T47D (cell line): ENCODE data around the gene NME1.
"Not testable (repeated sequence)": the region's sequence is repeated elsewhere in the genome, so short reads cannot be mapped to it uniquely, and the experiment has no call there.

Experiments
- DNase-seq, 2 experiments: peaks; one replicate each; pipeline versions ENCODE4 v3.0.0 to v3.0.0-alpha.2; 2011 to 2012; ENCODE audit warnings: low read depth in 1 of 2, low spot score in 1 of 2
- JUND ChIP-seq: IDR thresholded peaks from 2 replicates; pipeline ENCODE4 v1.6.1; 2012; ENCODE audit warnings: low read depth
- in situ Hi-C: cut with HindIII; loops from 2 replicates; pipeline ENCODE4 v1.10.0; 2016; ENCODE audit warnings: low sequenced_read_pairs, low pct_unique_long_range_greater_than_20kb

NME1 gene

GRCh38 chr17:51153210-51154072, at the start of gene NME1:
NME1 (plus strand) TSS chr17:51153559; CDS start chr17:51155655, 2,096 bp downstream.
- in situ Hi-C loops = no loop called here
- peak; percentile 93 to 100 for DNase-seq
- peak; percentile 38; the same call in 1 of the 2 replicates for TF ChIP-seq JUND

DNA sequence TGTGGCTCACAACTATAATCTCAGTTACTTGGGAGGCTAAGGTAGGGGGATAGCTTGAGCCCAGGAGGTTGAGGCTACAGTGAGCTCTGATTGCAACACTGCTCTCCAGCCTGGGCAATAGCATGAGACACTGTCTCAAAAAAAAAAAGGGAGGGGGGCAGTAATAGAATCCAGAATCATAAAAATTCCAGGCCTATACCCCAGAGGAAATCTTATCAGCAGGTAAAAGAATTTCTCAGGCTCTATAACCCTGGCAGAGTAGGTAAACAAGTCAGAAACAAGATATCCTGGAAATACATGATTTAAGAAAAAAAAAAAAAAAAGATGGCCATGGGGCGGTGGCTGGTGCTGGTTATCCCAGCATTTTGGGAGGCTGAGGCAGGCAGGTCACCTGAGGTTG, 45.6 kb upstream of the NME1 start:
- TF ChIP-seq JUND = no peak
- DNase-seq = no peak
- in situ Hi-C loops = no loop called here

DNA sequence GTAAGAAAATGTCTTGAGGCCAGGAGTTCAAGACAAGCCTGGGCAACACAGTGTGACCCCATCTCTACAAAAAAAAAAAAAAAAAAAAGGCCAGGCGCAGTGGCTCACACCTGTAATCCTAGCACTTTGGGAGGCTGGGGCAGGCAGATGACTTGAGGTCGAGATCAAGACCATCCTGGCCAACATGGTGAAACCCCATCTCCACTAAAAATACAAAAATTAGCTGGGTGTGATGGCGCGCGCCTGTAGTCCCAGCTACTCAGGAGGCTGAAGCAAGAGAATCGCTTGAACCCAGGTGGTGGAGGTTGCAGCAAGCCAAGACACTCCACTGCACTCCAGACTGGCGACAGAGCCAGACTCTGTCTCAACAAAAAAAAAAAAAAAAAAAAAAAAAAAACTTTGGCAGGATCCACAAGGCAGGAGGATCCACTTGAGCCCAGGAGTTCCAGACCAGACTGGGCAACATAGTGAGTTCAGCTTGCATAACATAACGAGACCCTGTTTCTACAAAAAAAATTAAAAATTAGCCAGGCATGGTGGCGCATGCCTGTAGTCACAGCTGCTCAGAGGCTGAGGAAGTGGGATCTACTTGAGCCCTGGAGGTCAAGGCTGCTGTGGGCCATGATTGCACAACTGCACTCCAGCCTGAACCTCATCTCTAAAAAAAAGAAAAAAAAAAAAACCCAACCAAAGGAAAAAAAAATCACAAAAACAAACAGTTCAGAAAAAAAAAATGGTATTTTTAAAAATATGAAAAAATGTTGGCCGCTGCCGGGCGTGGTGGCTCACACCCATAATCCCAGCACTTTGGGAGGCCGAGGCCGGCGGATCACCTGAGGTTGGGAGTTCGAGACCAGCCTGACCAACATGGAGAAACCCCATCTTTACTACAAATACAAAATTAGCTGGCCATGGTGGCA, 40.8 kb upstream of the NME1 start:
- DNase-seq, in situ Hi-C loops: not testable (repeated sequence)

GRCh38 chr17:51115179-51115578, 38.2 kb upstream of the NME1 start:
- DNase-seq = no peak
- no peak for TF ChIP-seq JUND
- in situ Hi-C loops = no loop called here

GRCh38 chr17:51118330-51119195, 34.8 kb upstream of the NME1 start:
- peak in 1 of 2 experiments; percentile 81 for DNase-seq
- in situ Hi-C loops = no loop called here
- no peak for TF ChIP-seq JUND

DNA sequence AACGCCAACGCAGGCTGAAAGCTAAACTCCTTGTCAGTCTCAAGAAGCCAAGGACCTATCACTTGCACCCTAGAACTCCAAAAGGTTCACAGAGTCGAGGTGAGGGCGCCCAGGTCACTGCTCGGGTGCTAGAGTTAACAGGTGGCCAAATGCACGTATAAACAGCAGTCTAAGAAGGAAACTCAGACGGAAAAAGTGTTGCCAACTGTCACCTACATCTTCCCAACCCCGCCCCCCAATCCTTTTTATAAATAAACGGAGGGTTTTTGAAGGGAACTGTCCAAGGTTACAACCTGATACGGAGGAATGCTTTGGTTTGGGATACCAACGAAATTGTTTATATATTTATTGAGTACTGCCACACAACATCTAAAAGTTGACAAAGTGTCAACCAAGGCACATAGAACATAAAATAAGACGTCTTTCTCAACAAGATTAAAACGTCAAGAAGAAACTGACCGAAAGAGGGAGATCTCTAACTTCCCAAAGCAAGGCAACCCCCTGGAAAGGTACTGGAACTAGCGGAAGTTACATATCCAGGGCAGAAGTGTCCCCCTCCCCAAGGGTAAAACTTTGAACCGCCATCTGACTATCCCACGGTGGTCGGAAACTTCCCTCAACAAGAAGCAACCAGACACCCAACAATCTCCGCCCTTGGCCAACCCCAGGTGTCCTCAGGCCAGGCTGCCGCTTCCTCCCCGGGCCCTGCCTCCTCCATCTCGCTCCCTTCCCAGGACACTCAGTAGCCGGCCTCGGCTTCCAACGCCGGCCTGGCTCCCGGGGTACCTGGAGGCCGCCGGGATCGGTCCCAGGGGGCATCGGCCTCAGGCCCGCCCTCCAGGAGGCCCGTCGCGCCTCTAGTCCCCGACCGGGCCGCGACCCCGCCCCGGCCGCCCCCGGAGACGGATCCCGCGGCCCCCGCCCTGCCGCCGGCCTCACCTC, 33.7 kb upstream of the NME1 start:
- in situ Hi-C loops = no loop called here
- peak; percentile 34 to 60 for DNase-seq
- no peak for TF ChIP-seq JUND

GRCh38 chr17:51120357-51120738, 33.0 kb upstream of the NME1 start:
- in situ Hi-C loops = no loop called here
- no peak for TF ChIP-seq JUND
- DNase-seq = peak; percentile 61 to 78

DNA sequence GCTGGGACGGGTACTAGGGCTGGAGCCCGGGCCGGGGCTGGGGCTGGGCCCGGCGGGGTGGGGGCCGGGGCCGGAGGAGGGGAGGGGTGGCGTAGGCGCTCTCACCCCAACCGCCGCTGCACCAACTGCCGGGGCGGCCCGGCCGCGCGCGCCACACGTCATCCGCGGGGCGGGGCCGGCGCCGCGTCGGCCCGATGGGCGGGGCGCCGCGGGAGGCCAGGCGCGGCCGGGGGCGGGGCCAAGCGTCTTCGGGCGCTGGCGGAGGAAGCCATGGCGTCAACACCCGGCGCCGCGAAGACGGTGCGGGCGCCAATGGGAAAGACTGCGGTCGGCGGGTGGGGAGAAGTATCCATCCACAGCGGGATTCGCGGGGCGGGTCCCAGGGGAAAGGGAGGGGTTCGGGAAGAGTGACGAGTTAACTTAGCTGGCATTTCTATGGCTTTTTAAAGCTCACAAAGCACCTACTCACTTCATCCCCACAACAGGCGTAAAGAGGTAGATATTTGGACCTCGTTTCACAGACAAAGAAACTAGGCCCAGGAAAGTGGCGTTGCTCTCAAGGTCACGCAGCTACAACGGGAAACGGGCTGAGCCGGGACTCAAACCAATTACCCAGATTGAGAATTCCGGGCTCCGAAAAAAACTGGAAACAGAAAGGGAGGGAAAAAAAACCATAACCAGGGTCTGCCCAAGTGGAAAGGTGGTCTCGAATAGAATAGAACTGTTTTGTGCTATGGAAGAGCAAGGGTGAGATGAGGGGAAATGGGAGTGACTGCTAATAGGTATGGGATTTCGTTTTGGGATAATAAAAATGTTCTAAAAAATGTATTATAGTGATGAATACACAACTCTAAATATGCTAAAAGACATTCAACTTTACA, 32.4 kb upstream of the NME1 start, which contains the start of gene SPAG9:
Gene SPAG9 (minus strand): TSS at position 130 of the 881 bp plus-strand sequence. CDS start 212 bp downstream, outside the sequence.
- TF ChIP-seq JUND = no peak
- peak; percentile 98 for DNase-seq
- in situ Hi-C loops = no loop called here

DNA sequence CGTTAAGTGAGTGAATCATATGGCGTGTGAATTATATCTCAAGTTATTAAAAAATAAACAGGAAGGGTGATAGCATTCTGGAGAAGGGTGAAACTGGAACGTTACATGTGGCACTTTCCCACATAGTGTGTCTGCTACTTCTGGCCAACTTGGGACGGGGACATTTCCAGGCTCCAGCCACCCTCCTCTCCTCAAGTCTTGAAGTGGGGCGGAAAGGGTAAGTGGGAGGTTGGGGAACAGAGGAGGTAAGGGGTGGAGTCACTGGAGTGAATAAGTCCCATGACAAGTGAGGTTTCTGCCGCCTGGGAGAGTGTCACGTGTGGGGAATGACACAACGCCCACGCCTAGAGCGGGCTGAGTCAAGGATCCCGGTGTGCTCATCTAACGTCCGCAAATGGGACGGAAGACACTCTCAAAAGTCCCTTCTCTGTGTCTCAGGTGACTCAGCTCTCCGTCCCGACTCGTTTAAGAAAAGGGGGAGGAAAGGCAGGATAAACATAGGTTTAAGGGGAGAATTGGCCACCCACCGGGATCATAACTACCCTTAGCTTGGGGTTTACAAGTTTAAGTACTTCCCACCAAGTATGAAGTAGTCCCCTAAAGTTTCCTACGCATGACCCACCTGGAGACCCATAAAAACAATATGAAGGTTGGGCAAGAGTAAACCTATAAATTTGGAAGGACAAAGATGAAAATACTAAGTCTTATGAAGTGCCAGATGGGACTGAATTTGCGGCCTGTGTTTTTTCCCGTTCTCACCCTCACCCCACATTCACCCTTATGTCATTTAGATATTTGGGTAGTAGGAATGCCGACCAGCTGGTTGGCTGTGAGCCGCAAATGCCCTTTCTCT, 31.5 kb upstream of the NME1 start:
- in situ Hi-C loops = no loop called here
- TF ChIP-seq JUND = peak; percentile 13; the same call in 1 of the 2 replicates
- peak; percentile 96 to 99 for DNase-seq

- not testable (repeated sequence) for DNase-seq
These were observed 30.8 kb upstream of the NME1 start for GRCh38 chr17:51122473-51123115.

More at GRCh38 chr17:51122473-51123115, 30.8 kb upstream of the NME1 start:
- in situ Hi-C loops = not testable (repeated sequence)
